GM23338 (cell line): ENCODE data around the gene ITPR2. TPM values are rescaled to one million over a fixed set of nuclear protein-coding genes. Genes with fewer than 3 reads are reported as not detected.

Experiments used
- ATAC-seq: fragments of 200-7000 bp; cut with Tn5 transposase; 3 replicates; pipeline ENCODE4 v1.9.1; 2020
- DNase-seq: peaks from one replicate; pipeline ENCODE4 v3.0.0-alpha.2; 2015; ENCODE audit warnings: low spot score
- H2AFZ ChIP-seq: fragments of 200-600 bp; sonication (generic); 2 replicates; pipeline ENCODE4 v1.8.0; 2016; ENCODE audit warnings: antibody characterized with exemption, mild to moderate bottlenecking, moderate library complexity
- H3F3A ChIP-seq: fragments of 200-600 bp; sonication (generic); replicated peaks from 2 replicates; pipeline ENCODE4 v1.8.0; 2017; ENCODE audit warnings: antibody characterized with exemption, mixed run types, low read depth
- H3K27ac ChIP-seq: fragments of 200-600 bp; sonication (generic); 2 replicates; pipeline ENCODE4 v1.6.1; 2016; ENCODE audit warnings: low read depth
- H3K27me3 ChIP-seq: fragments of 200-600 bp; sonication (generic); 2 replicates; pipeline ENCODE4 v1.8.0; 2016; ENCODE audit warnings: mild to moderate bottlenecking, mixed run types, moderate library complexity; ENCODE audit not compliant: insufficient read depth
- H3K36me3 ChIP-seq: fragments of 200-600 bp; sonication (generic); 2 replicates; pipeline ENCODE4 v1.8.0; 2016; ENCODE audit warnings: mild to moderate bottlenecking; ENCODE audit not compliant: insufficient read depth
- H3K4me1 ChIP-seq: fragments of 200-600 bp; sonication (generic); 2 replicates; pipeline ENCODE4 v1.8.0; 2016; ENCODE audit warnings: mild to moderate bottlenecking, moderate library complexity; ENCODE audit not compliant: insufficient read depth
- H3K4me2 ChIP-seq: fragments of 200-600 bp; sonication (generic); 2 replicates; pipeline ENCODE4 v1.7.1; 2017; ENCODE audit warnings: mixed run types
- H3K4me3 ChIP-seq: fragments of 200-600 bp; sonication (generic); 2 replicates; pipeline ENCODE4 v1.6.1; 2016; ENCODE audit warnings: mixed run types
- H3K79me2 ChIP-seq: fragments of 200-600 bp; sonication (generic); replicated peaks from 2 replicates; pipeline ENCODE4 v1.8.0; 2017; ENCODE audit warnings: mild to moderate bottlenecking; ENCODE audit not compliant: insufficient read depth
- H3K9me2 ChIP-seq: fragments of 200-600 bp; sonication (generic); 2 replicates; pipeline ENCODE4 v1.8.0; 2017; ENCODE audit not compliant: insufficient read depth
- H4K20me1 ChIP-seq: fragments of 200-600 bp; sonication (generic); replicated peaks from 2 replicates; pipeline ENCODE4 v1.8.0; 2017; ENCODE audit warnings: mild to moderate bottlenecking; ENCODE audit not compliant: insufficient read depth
- H3K27ac Mint-ChIP-seq: 2 replicates; pipeline ENCODE4 v1.8.0; 2020; ENCODE audit warnings: inconsistent platforms, mild to moderate bottlenecking, moderate library complexity, mixed read lengths
- H3K27me3 Mint-ChIP-seq: 3 replicates; pipeline ENCODE4 v1.8.0; 2022; ENCODE audit warnings: low read depth, mild to moderate bottlenecking, moderate library complexity, mixed read lengths, inconsistent platforms; ENCODE audit not compliant: insufficient read depth, poor library complexity
- H3K36me3 Mint-ChIP-seq: 3 replicates; pipeline ENCODE4 v1.8.0; 2021; ENCODE audit warnings: low read depth, mild to moderate bottlenecking, inconsistent platforms, moderate library complexity, mixed read lengths
- H3K4me1 Mint-ChIP-seq: 3 replicates; pipeline ENCODE4 v1.8.0; 2020; ENCODE audit warnings: mild to moderate bottlenecking, inconsistent platforms, mixed read lengths
- H3K4me3 Mint-ChIP-seq: 3 replicates; pipeline ENCODE4 v1.8.0; 2021; ENCODE audit warnings: moderate library complexity, mild to moderate bottlenecking, inconsistent platforms, mixed read lengths
- H3K9me3 Mint-ChIP-seq: 3 replicates; pipeline ENCODE4 v1.8.0; 2020; ENCODE audit warnings: moderate library complexity, mild to moderate bottlenecking, inconsistent platforms, mixed read lengths
- NANOG ChIP-seq: IDR thresholded peaks from 2 replicates; pipeline ENCODE4 v1.6.1; 2016; ENCODE audit warnings: antibody characterized with exemption, borderline replicate concordance
- ZNF462 ChIP-seq: fragments of 250-450 bp; sonication (Bioruptor Pico); IDR thresholded peaks from 2 replicates; pipeline ENCODE4 v1.5.0; 2020; ENCODE audit warnings: mild to moderate bottlenecking, moderate library complexity
- polyA plus RNA-seq: library from polyadenylated mRNA; unstranded; fragments of >200 nt; fragmentation: Nextera tagmentation; extraction: Ambion mirVana; gene quantifications from 2 replicates; pipeline ENCODE4 v1.2.1, GENCODE V29; 2016
- total RNA-seq: library from RNA; depleted of rRNA; stranded (reverse); fragments of >200 nt; shearing (Covaris generic); gene quantifications from 2 replicates; pipeline ENCODE4 v1.2.3, GENCODE V29; 2014

The ITPR2 gene
- total and polyA plus RNA-seq, 2 experiments from 2014 or later: 44.5 to 65.2 TPM

- TF ChIP-seq ZNF462 (CRISPR knock-in tag): no peak
These were observed 119.1 kb downstream of the ITPR2 start (continued) for GRCh38 chr12:26713885-26714383.

GRCh38 chr12:26712892-26713291 is 120.1 kb downstream of the ITPR2 start:
- no peak overlapping the region for H3K4me3 ChIP-seq
- Mint-ChIP-seq H3K9me3 (no peaks in the 10 kb centered on the region), H3K4me1 (peaks cover 35% of the 10 kb centered on the region), H3K4me3 (no peak overlapping the region), H3K36me3 (peaks cover 31% of the 10 kb centered on the region), H3K27me3 (no peaks in the 10 kb centered on the region), H3K27ac (peak overlapping the region; percentile 7; the same call in 1 of the 2 replicates)
- peak; percentile 42 for DNase-seq
- no peaks in the 10 kb centered on the region for H3K9me2 ChIP-seq
- TF ChIP-seq NANOG: no peak
- peak; percentile 20; the same call in 1 of the 2 replicates for TF ChIP-seq ZNF462 (CRISPR knock-in tag)
- peak; percentile 97 for ATAC-seq
- H3K27me3 ChIP-seq: no peaks in the 10 kb centered on the region
- no peaks in the 10 kb centered on the region for H4K20me1 ChIP-seq
- no peaks in the 10 kb centered on the region for H3K79me2 ChIP-seq
- 0 out of 2 replicates have a peak, but pooled peaks cover 4% of the 10 kb centered on the region for H3F3A ChIP-seq
- H3K4me2 ChIP-seq: peak overlapping the region; percentile 42
- H3K36me3 ChIP-seq: peaks cover 31% of the 10 kb centered on the region; the same call in 1 of the 2 replicates
- H3K27ac ChIP-seq: peak overlapping the region; percentile 67
- H2AFZ ChIP-seq: no peak overlapping the region
- H3K4me1 ChIP-seq: peaks cover 38% of the 10 kb centered on the region
